Measurements from ENCODE around the gene SDSL. TPM values are rescaled to one million over a fixed set of nuclear protein-coding genes. Genes with fewer than 3 reads are reported as not detected.

Gene SDSL
- total RNA-seq, 4 donors from 2014 or later, result 0.46 to 1.8 (median 1.4) TPM; not detected in 1

DNA sequence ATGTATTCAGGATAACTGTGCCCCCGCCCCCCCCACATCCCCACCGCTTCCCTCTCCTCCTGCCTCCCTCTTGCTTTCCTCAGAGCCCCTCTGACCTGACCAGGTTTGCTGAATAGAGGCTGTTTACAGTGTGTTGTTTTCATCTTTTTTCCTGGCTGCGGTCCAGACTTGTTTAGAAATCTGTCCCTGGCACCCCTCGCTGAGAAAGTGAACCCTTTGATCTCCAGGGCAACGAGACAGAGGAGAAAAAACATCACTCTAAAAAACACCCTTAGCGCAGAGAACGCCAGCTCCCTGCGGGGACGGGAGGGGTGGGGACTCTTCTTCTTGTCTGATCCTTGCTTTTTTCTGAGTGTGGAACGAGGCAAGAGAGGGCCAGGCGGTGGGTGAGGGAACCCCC, 41.0 kb upstream of the SDSL start:
- no peak for DNase-seq (ENCODE audit: low spot score in 2 of 2)
- H3K4me3 ChIP-seq (ENCODE audit: low read depth, poor library complexity, severe bottlenecking), result no peak overlapping the region
- TF ChIP-seq CTCF (IDR thresholded peaks at IDR 0.05) (no peak), POLR2A (IDR thresholded peaks at IDR 0.05) (no peak)
- intact Hi-C loops (cut with DNase I; ENCODE audit: low total_unique reads), result no loop called here
- 75 to 78% methylated on average over 11 of the region's 11 CpGs for WGBS, 2 donors

DNA sequence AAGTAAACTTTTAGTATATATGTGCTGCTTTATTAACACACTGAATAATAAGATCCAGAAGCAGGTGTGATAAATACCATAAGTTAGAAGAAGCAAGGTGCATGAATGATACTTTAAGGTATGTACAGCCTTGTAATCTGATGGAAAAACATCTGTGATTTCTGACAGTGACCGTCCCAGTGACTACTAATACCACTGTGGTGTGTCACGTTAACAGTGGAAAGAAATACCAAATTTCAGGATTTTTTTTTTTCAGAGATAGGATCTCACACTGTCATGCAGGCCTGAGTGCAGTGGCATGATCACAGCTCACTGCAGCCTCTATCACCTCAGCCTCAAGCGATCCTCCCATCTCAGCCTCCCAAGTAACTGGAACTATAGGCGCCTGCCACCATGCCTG, 40.0 kb upstream of the SDSL start:
- no peak for DNase-seq (ENCODE audit: low spot score in 2 of 2)
- intact Hi-C loops (cut with DNase I; ENCODE audit: low total_unique reads), result no loop called here
- no peak overlapping the region for H3K4me3 ChIP-seq (ENCODE audit: low read depth, poor library complexity, severe bottlenecking)
- TF ChIP-seq POLR2A (IDR thresholded peaks at IDR 0.05), result no peak
- no peak for TF ChIP-seq CTCF (IDR thresholded peaks at IDR 0.05)
- WGBS, 2 donors, result 95 to 96% methylated on average over 4 of the region's 4 CpGs

DNA sequence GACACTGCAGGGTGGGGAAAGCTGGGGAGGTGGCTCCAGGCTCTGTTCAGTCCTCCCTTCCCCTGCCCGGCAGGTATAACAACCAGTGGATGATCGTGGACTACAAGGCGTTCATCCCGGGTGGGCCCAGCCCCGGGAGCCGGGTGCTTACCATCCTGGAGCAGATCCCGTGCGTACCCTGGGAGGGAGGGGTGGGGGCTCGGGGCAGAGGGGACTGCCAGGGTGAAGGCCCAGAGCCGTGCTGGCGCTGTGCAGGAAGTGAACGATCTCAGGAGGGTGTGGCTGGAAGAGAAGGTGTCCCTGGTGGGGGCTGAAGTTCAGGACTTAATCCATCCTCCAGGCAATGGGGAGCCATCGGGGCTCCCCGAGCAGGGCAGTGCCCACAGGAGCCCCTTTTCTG, 37.4 kb upstream of the SDSL start:
- no peak overlapping the region for H3K4me3 ChIP-seq (ENCODE audit: low read depth, poor library complexity, severe bottlenecking)

DNA sequence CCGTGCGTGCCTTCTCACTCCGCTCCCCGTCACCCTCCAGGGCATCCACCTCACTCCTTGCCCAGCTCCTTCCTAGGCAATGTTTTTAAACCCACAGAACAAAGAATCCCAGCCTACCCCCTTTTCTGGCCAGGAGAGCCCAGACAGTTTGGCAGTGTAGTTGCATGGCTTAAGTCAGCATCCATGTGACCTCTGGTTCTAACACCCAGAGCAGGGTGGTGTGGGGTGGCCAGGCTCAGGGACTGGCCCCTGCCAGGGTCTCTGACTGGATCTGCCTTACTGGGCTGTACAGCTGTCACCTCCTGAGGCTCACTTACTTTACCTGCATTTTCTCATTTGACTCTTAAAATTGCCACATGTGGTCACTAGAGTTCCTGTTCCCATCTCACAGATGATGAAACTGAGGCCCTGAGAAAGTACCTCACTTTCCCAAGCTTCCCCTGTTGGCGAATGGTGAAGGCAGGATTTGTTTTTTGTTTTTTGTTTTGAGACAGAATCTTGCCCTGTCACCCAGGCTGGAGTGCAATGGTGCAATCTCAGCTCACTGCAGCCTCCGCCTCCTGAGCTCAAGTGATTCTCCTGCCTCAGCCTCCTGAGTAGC, 36.8 kb upstream of the SDSL start:
- no peak for TF ChIP-seq POLR2A (IDR thresholded peaks at IDR 0.05)
- TF ChIP-seq CTCF (IDR thresholded peaks at IDR 0.05), result no peak
- no peak for DNase-seq (ENCODE audit: low spot score in 2 of 2)
- intact Hi-C loops (cut with DNase I; ENCODE audit: low total_unique reads), result no loop called here
- no peak overlapping the region for H3K4me3 ChIP-seq (ENCODE audit: low read depth, poor library complexity, severe bottlenecking)
- WGBS, 2 donors, result 88 to 92% methylated on average over 6 of the region's 6 CpGs

More for the DNA sequence above, 37.4 kb upstream of the SDSL start:
- DNase-seq (ENCODE audit: low spot score in 2 of 2), result no peak
- intact Hi-C loops (cut with DNase I; ENCODE audit: low total_unique reads), result no loop called here
- 75 to 89% methylated on average over 5 to 14 of the region's 14 CpGs for WGBS, 2 donors
- no peak for TF ChIP-seq CTCF (IDR thresholded peaks at IDR 0.05)

DNA sequence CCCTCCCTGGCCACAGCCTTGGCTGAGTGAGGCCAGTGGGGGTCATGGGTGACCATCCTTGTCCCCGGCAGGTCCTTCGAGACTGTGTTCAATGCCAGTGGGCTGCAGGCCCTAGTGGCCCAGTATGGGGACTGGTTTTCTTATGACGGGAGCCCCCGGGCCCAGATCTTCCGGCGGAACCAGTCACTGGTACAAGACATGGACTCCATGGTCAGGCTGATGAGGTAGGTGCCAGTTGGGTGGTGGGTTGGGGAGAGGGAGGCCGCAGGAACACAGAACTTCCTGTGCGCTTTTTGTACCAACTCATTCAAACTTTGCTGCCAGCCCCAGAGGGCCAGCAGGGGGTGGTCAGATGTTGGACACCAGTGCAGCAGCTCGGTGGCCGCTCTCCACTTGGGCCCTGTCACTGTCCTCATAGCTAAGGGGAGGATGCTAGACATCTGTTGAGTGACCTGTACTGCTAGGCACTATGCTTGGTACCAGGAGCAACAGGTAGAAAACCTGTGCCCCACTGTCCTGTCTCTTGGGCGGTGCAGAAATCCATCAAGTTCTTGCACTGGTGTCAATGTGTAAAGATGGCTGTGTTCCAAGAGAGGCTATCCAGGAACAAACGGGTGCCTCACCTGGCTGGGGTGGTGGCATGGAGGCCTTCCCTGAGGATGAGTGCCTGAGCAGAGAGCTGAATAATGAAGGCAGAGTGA, 35.2 kb upstream of the SDSL start:
- no peak for TF ChIP-seq POLR2A (IDR thresholded peaks at IDR 0.05)
- no peak for TF ChIP-seq CTCF (IDR thresholded peaks at IDR 0.05)
- no peak overlapping the region for H3K4me3 ChIP-seq (ENCODE audit: low read depth, poor library complexity, severe bottlenecking)
- 91 to 97% methylated on average over 12 of the region's 12 CpGs for WGBS, 2 donors
- no peak for DNase-seq (ENCODE audit: low spot score in 2 of 2)
- intact Hi-C loops (cut with DNase I; ENCODE audit: low total_unique reads), result no loop called here
